Jurkat, Clone E6-1 (cell line): ENCODE results near the gene DISC1.
A peak's percentile ranks its signal among the peaks of the same experiment; 100 is the strongest.
"Not testable (repeated sequence)": the region's sequence is repeated elsewhere in the genome, so short reads cannot be mapped to it uniquely, and the experiment has no call there.

Experiments used
- DNase-seq: peaks from one replicate; pipeline ENCODE4 v3.0.0-alpha.2; 2011; ENCODE audit warnings: low read depth, low spot score
- H3K4me3 ChIP-seq: 2 replicates; pipeline ENCODE4 v1.5.1; 2011; ENCODE audit warnings: mild to moderate bottlenecking, low read length, control low read depth, moderate library complexity

The DISC1 gene

DNA sequence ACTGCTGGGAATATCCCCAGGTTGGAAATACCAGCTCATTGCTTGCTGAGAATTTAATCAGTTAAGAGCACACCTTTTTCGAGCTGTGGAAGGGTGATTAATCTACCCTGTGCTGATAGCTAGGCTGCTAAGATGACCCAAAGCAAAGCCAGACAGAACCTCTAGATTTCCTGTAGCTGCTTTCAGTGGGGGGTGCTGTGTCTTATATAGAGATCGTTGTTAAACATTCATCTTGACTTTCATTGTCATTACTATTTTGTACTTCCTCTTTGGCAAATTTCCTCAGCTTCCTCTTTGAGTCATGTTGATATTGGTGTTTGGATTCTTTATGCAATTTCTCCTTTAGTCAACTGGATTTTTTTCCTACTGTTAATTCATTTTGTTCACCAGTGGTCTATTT lies 155.3 kb downstream of the DISC1 start:
- no peak for DNase-seq
- H3K4me3 ChIP-seq, result no peak overlapping the region

DNA sequence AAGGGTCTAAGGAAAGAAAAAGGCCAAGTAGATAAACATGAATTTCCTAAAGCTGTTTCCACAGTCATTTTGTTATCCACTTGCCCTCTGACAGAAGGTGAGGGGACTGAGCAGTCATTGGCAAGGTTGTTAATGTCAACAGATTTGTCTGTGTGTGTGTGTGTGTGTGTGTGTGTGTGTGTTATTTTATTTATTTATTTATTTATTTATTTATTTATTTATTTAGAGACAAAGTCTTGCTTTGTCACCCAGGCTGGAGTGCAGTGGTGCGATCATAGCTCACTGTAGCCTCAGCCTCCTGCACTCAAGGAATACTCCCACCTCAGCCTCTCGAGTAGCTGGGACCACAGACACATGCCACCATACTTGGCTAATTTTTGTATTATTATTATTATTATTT lies 158.5 kb downstream of the DISC1 start:
- not testable (repeated sequence) for H3K4me3 ChIP-seq, DNase-seq

DNA sequence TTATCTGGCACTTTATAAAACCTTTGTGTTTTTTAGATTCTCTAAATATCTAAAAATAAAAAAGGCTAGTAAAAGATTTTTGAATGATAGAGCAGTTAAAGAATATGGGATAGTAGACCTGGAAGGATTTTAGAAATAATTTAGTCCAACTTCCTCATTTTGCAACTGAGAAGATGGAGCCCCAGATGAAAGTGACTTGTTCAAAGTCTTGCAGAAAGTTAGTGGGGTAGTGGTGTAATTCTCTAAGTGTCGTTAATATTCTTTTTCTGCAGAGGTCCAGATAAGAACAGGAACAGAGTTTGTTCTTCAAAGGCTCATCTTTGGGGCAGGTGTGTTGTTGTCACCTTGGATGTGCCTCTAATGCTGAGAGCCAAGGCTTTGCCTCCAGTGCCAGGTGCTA lies 159.5 kb downstream of the DISC1 start:
- no peak for DNase-seq
- no peak overlapping the region for H3K4me3 ChIP-seq

DNA sequence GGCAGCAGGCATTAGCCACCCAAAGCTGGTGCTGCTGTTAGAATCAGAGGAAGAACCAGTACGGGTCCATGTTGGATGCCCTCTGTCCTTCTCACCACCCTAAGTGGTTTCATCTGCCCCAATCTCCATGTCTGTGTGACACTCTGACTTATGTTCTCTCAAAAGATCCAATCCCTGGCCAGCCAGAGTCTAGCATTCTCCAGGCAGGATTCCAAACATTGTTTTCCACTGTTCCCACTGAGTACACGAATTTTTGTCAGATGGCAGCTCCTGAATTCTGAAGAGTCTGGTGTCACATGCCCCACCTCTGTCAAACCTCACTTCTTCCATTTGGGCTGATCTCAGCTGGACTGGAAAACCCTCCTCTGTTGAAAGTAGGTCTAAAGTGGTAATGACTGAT lies 166.0 kb downstream of the DISC1 start:
- no peak for DNase-seq
- H3K4me3 ChIP-seq, result no peak overlapping the region

DNA sequence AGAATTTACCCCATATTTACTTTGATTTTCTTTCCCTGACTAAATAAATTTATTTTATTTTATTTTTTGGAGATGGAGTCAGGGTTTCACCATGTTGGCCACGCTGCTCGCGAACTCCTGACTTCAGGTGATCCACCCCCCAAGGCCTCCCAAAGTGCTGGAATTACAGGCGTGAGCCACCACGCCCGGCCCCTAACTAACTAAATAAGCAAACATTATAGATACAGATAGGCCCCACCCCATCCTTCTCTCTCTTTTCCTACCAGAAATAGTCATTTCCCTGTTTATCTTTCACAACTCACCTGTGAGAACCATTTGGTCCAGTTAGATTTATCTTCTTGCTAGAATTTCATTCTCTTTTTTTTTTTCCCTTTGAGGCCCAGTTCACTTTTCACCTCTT lies 167.3 kb downstream of the DISC1 start:
- DNase-seq, result no peak
- no peak overlapping the region for H3K4me3 ChIP-seq

DNA sequence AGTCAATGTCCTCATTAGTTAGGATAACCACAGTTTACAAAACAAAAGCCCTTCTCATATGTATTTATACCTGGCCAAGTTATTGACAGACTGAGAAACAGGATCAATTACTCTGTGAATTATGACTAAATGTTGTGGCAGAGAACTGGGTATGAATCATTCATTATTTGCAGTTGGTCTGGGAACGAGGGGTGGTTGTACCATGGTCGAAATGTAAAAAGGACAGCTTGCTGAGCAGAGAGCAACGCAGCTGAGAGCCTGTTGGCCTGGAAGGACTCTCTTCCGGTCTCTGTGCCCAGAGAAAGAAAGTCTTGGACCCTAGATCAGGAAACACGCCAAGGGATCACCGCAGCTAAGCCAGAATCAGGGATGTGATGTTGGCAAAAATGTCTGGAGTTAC lies 169.6 kb downstream of the DISC1 start:
- no peak for DNase-seq

DNA sequence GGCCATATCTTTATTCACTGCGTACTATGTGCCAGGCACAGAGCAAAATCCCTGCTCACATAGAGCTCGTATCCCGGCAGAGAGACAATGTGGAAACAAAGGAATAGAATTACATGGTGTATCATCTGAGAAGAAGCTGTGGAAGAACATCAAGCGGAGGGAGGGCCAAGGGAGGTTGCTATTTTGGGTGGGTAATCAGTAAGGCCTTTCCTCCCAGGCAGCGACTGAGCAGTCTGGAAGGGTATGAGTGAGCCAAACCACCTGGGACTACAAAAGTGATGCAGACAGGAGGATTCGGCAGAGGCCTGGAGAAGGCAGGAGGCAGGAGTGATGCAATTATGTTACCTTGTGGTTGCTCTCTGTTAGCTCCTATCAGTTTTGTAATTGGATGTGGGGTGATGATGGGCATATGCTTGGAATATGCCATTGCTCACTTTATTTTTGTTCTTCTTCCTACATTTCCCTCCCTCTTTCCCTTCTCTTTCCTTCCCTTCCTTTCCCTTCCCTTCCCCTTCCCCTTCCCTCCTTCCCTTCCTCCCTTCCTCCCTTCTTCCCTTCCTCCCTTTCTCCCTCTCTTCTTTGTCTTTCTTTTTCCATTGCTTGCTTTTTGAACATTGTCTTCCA lies 172.9 kb downstream of the DISC1 start:
- DNase-seq, result no peak
- H3K4me3 ChIP-seq, result no peak overlapping the region

More for the DNA sequence above, 169.6 kb downstream of the DISC1 start:
- H3K4me3 ChIP-seq, result no peak overlapping the region

DNA sequence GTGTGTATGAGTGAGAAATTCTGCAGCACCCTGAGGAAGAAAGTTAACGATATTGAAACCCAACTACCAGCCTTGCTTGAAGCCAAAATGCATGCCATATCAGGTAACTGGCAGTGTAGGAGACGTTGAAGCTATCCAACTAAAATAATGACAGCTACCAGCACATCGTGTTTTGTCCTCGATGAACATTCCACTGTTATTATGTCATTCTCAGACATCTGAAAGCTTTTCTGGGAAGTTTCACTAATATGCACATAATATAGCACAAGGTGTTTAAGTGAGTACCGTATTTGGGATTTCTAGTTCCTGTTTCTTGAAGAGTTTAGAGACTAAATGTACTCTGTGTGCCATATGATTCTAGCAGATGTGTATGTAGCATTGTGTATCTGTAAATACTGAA lies 173.5 kb downstream of the DISC1 start:
- H3K4me3 ChIP-seq, result no peak overlapping the region
- DNase-seq, result no peak

DNA sequence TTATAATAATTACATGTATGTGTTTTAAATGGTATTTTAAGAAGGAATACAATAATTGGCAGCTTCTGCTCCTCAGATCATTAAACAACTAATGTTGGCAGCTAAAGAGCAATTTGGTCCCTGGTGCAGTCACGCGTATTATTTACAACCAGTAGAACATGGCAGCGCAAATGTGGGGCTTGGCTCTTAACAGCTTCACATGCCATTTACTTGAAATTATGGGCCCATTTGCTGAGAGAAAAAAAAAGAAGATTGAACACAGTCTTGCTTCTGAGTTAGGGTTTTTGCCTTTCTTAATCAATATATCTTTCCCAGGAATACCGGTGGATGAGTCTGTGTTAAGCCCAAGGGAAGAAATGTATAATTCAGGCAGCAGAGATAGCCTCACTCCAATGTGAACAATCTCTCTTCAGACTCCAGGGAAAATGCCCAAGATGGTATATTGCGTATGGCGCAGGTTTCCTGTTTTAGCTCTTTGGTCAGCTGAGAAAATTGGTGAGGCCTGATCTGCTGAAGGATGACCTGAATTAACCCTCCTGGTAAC lies 174.5 kb downstream of the DISC1 start:
- no peak overlapping the region for H3K4me3 ChIP-seq
- no peak for DNase-seq

DNA sequence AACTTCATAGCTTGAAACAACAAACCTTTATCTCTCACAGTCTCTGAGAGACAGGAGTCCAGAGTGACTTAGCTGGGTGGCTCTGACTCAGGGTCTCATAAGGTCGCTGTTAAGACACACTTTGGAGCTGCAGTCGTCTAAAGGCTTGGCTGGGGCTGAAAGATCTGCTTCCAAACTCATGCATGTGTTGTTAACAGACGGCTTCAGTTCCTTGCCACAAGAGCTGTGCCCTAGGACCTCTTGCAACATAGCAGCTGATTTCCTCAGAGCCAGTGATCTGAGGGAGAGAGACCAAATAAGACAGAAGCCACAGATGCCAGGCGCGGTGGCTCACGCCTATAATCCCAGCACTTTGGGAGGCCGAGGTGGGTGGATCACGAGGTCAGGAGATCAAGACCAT lies 176.8 kb downstream of the DISC1 start:
- no peak for DNase-seq

DNA sequence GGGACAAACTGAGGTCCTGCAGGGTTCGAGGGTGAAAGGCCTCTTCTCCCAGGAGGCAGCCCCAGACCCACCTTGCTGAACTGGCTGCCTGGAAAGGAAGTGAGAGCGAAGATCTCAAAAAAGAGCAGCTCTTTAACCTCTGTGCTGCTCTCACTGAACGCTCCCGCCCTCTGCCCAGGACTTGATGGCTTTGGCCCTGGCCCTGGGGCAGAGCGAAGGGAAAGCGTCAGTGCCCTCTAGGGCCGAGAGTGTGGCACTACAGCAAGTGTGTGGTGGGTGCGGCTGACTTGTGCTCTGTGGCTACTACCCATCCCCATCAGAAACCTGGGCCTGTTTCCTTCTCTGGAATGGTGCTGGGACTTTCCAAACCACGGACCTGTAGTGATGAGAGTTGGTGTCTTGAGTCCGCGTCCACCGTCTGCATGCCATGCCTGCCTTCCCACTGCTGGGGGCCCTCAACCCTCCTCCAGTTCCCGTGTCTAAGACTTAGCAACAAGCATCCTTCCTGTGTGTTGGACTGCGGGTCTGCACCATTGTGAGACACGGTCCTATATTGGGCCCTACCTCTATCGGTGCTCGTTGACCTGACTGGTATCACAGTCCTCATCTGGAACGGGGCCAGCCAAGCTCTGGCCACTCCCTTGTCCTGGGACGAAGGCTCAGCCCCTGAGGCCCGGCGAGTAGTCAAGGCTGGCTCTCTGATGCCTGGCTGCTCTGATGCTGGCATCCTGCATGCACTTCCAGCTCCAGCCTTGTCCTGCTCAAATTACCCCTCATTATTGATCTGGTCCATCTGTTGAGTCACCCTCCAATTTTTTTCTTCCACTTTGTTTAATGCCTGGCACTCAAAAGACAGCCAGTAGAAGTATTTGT lies 180.3 kb downstream of the DISC1 start:
- H3K4me3 ChIP-seq, result no peak overlapping the region
- peak; percentile 18 for DNase-seq

More for the DNA sequence above, 176.8 kb downstream of the DISC1 start:
- H3K4me3 ChIP-seq, result no peak overlapping the region

DNA sequence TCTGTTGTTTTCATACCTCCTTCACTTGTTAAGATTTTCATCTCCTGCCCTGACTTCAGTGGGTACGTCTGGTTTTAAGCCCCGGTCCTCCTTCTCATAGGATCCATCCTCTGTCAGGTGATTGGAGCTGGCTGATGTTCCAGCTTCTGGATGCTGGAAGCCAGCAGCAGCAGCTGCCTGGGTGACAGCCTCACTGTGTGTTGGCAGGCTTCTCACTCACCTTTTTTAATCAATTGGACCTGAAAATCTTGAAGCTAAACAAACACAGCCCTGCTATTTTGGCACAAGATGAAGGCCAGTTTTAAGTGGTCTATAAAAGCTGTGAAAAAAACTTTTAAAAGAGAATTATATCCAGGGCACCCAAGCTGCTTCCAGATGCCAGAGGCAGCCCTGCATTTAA lies 181.0 kb downstream of the DISC1 start:
- DNase-seq, result no peak
- H3K4me3 ChIP-seq, result no peak overlapping the region

DNA sequence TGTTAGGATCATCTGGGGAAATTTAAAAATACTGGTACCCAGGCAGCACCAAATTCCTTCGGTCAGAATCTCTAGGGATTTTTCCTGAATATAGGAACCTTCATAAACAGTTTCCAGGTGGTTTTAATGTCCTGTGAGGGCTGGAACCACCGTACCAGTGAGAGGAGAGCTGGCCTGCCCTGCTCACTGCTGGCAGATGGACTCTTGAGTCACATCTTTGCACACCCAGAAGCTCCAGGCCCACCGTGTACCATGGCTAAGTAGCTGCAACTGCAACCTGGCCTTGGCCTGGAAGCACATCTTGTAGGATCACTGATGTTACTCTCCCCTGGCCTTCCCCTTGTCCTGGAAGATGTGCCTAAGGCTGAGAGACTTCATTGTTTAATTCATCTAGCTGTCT lies 181.5 kb downstream of the DISC1 start:
- DNase-seq, result no peak
- H3K4me3 ChIP-seq, result no peak overlapping the region

DNA sequence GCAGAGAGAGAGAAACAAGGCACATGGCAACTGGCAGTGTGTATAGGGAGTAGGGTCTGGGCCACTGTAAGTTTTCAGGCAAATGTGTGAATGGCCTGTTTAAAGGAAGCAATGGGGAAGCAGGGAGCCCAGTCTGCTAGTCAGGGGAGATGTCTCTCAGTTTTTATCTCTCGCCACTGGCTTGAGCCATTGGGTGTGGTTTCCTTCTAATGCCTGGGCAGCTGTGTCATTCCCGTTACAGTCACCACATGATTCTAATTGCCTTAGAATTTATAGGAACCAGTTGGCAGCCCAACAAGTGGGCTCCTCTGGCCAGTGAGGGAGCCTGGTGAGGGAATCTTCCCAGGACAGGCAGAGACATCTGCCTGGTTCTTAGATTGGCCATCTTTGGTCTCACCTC lies 182.4 kb downstream of the DISC1 start:
- DNase-seq, result no peak
- H3K4me3 ChIP-seq, result no peak overlapping the region

DNA sequence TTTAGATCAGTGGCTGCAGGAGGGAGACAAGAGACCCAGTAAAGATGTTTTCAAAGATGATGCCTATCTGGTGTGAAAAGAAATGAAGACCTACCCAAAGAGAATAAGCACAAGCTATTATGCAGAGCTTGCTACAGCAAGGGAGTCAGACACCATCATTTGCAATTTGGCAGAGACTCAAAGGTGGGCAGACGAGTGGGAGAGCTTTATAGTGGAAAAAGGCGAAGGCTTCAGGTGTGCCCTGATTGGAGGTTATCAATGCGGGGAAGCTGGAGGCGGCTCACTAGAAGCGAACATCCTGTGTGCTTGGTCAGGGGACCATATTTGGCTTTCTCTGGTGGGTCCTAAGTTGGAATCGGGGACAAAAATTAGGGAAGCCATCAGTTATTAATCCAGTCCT lies 183.8 kb downstream of the DISC1 start:
- no peak for DNase-seq
- no peak overlapping the region for H3K4me3 ChIP-seq

DNA sequence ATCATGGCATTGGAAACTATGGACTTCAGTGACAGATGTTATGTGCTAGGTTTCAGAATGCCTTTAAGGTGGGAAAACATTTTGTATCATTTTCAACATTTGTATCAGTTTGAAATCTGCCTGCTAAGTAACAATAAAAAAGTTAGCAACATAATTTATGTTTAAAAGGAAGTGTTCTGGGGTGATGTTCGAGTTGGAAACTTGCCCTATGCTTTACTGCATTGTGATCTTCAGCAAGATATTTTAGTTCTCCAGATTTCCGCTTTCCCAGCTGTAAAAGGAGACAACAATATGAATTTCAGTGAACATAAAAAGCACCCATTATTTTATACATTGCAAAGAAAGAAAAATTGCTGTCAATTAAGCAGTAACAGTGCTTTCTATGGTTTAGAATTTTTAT lies 187.4 kb downstream of the DISC1 start:
- H3K4me3 ChIP-seq, result no peak overlapping the region
- no peak for DNase-seq

DNA sequence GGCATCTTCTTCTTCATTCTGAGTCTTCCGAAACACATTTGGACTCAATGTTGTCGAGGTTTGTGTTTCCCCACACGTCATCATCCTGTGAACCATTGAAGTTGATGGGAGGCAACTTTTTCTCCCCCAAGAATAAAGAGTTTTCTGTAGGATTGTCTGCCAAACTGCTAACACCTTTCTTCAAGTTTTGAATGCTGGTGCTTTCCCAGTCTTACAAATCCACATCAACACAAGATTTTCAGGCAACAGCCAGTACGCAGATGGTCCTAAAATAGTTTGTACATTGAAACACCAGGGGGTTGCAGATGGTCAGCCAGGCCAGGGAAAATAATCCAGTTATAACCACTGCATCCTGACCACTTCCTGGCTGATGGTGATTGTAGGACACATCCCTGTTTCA lies 187.9 kb downstream of the DISC1 start:
- H3K4me3 ChIP-seq, result no peak overlapping the region
- no peak for DNase-seq

DNA sequence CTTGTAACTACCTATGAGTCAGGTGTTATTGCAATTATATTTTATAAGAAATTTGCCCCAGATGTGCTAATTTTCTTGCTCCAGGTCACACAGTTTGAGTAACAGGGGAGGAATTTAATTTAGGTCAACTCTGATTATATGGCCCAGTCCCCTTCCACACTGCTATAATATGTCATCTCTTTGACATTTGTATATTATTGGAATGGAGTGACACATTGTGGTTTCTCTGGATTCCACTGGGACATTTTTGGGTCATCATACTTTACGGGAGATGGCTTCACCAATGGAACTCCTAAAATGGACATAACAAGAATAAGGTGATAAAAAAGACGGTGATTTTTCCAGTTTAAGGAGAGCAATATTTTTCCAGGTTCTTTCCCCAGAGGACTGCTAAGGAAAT lies 191.2 kb downstream of the DISC1 start:
- no peak overlapping the region for H3K4me3 ChIP-seq
- no peak for DNase-seq

DNA sequence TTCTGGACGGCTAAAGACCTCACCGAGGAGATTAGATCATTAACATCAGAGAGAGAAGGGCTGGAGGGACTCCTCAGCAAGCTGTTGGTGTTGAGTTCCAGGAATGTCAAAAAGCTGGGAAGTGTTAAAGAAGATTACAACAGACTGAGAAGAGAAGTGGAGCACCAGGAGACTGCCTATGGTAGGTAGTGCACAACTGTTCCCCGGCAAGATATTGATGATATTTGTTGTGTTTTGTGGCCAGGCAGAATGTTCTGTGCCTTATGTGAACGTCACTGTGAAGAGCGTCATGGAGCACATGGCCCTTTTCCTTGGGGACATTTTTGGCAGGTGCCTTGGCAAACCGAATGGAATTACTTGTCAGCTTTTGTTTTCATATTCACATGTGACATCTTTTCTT lies 191.7 kb downstream of the DISC1 start:
- no peak for DNase-seq
- H3K4me3 ChIP-seq, result no peak overlapping the region

DNA sequence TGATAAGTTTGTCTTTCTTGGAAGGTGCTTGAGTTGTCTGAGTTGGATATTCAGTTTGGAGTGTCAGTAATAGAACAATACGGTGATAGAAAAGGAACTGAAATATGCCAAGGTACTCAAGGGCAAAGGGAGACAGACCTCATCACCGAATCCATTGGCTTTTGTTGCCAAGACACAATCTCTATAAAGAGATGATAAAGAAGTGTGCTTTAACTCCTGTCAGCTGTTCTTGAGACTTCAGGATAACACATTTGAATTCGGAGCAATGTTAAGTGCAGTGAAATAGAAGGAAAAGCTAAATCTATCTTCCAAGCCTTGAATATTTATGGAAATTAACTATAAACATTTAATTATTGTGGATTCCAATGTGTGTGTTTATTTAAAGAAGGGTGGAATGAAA lies 194.7 kb downstream of the DISC1 start:
- H3K4me3 ChIP-seq, result no peak overlapping the region
- DNase-seq, result no peak

DNA sequence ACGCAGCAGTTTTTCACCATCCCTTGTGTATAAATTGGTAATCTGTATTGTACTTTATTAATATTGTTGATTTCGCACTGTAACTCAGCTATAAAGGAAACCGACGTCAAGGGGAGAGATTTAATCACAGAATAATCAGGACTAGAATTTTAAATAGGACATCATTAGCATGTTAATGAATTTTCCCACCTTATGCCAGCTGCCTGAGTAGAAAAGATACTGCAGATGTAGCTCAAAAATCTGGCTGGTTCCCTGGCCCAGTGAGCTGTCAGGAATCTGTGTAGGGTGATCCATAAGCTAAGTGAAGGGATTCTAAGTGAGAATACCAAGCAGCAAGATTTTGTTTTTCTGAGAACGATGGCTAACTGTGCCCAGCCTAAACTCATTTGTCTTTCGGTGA lies 195.5 kb downstream of the DISC1 start:
- H3K4me3 ChIP-seq, result no peak overlapping the region
- no peak for DNase-seq
